Neural progenitor cell (in vitro differentiated cells): ENCODE data around the gene GSX2.

Experiments used
- EZH2 ChIP-seq: fragments of 200-600 bp; sonication (generic); IDR thresholded peaks from 2 replicates; pipeline ENCODE4 v1.6.1; 2017; ENCODE audit warnings: antibody characterized with exemption, mild to moderate bottlenecking, moderate library complexity
- EZH2phosphoT487 ChIP-seq: fragments of 200-600 bp; sonication (generic); IDR thresholded peaks from 2 replicates; pipeline ENCODE4 v1.6.1; 2017; ENCODE audit warnings: antibody characterized with exemption
- TF ChIP-seq, protein P1 (sequence below): fragments of 200-600 bp; sonication (generic); IDR thresholded peaks from 2 replicates; pipeline ENCODE4 v1.5.1; 2017; ENCODE audit warnings: antibody characterized with exemption, mild to moderate bottlenecking

DNA sequence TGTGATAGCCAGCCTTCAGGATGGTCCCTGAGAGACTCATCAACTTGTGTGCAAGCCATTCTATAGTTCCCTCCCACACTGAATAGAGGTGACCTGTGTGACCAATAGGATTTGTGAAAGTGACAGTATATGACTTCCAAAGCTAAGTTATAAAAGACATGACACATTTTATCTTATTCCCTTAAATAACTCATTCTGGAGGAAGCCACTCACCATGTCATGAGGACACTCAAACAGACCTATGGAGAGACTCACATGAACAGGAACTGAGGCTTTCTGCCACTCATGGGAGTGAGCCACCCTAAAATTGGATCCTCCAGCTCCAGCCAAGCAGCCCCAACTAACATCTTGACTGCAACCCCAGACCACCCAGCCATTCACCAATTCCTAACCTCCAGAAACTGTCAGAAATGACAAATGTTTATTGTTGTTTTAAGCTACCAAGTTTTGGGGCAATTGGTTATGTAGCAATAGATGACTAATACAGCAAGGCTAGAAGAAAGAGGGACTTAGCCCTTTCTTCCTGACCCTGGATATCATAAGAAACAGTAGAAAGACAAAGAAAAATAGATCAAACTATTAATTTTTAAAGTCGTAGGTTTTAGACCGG, 26.6 kb upstream of the GSX2 start:
- TF ChIP-seq, protein P1, sequence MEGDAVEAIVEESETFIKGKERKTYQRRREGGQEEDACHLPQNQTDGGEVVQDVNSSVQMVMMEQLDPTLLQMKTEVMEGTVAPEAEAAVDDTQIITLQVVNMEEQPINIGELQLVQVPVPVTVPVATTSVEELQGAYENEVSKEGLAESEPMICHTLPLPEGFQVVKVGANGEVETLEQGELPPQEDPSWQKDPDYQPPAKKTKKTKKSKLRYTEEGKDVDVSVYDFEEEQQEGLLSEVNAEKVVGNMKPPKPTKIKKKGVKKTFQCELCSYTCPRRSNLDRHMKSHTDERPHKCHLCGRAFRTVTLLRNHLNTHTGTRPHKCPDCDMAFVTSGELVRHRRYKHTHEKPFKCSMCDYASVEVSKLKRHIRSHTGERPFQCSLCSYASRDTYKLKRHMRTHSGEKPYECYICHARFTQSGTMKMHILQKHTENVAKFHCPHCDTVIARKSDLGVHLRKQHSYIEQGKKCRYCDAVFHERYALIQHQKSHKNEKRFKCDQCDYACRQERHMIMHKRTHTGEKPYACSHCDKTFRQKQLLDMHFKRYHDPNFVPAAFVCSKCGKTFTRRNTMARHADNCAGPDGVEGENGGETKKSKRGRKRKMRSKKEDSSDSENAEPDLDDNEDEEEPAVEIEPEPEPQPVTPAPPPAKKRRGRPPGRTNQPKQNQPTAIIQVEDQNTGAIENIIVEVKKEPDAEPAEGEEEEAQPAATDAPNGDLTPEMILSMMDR = no peak
- TF ChIP-seq EZH2 (no peak), EZH2phosphoT487 (no peak)
